PFSK-1 (cell line): ENCODE measurements around the gene ADD2.

Source experiments
- POLR2AphosphoS5 ChIP-seq: IDR thresholded peaks from 2 replicates; pipeline ENCODE4 v1.6.1; 2012; ENCODE audit warnings: low read depth, mild to moderate bottlenecking, control low read depth, low read length, moderate library complexity
- TAF1 ChIP-seq: IDR thresholded peaks from 2 replicates; pipeline ENCODE4 v1.6.1; 2012; ENCODE audit warnings: low read length, control low read depth, borderline replicate concordance; ENCODE audit not compliant: insufficient read depth
- TF ChIP-seq, protein P1 (sequence below), 2 experiments: IDR thresholded peaks; 2 replicates each; pipeline versions ENCODE4 v1.6.1 to v1.8.0; 2011 to 2012; ENCODE audit warnings: low read depth in 2 of 2, low read length in 2 of 2, control low read depth in 1 of 2, inconsistent platforms in 1 of 2, mild to moderate bottlenecking in 1 of 2, moderate library complexity in 1 of 2; ENCODE audit not compliant: insufficient read depth in 1 of 2

DNA sequence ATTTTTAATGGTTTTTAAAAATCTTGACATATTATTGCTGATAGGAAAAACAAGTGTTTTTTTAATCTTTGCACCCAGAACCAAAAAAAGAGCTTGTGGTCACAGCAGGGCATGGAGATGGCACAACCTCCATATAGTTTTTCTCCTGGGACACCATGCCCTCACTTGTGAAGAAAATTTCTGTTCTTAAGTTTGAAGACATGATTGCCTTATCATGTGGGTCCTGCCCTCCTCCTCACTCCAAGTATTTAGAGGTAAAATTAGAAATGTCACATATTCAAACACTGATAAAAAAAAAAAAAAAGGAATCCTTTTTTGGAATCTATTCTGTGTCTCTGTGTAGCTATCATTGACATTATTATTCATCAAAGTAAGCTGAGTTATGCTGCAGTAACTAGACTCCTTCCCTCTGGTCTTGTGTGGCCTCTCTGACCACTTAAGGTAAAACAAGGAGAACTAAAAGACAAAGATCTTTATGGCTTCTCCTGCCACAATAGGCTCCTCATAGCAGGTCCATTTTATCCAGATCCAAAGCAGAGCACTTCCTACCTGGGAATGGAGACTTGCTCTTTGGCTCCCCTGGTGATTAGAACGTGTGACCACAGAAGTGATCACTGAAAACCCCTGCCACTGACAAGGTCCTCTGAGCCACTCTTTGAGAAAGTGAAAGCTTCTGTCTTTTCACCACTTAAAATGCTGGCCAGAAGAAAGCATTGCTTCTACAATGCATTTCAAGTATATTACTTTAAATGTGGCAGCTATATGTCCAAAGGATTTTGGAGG lies 19.8 kb downstream of the ADD2 start:
- no peak for TF ChIP-seq POLR2AphosphoS5
- TF ChIP-seq, protein P1, sequence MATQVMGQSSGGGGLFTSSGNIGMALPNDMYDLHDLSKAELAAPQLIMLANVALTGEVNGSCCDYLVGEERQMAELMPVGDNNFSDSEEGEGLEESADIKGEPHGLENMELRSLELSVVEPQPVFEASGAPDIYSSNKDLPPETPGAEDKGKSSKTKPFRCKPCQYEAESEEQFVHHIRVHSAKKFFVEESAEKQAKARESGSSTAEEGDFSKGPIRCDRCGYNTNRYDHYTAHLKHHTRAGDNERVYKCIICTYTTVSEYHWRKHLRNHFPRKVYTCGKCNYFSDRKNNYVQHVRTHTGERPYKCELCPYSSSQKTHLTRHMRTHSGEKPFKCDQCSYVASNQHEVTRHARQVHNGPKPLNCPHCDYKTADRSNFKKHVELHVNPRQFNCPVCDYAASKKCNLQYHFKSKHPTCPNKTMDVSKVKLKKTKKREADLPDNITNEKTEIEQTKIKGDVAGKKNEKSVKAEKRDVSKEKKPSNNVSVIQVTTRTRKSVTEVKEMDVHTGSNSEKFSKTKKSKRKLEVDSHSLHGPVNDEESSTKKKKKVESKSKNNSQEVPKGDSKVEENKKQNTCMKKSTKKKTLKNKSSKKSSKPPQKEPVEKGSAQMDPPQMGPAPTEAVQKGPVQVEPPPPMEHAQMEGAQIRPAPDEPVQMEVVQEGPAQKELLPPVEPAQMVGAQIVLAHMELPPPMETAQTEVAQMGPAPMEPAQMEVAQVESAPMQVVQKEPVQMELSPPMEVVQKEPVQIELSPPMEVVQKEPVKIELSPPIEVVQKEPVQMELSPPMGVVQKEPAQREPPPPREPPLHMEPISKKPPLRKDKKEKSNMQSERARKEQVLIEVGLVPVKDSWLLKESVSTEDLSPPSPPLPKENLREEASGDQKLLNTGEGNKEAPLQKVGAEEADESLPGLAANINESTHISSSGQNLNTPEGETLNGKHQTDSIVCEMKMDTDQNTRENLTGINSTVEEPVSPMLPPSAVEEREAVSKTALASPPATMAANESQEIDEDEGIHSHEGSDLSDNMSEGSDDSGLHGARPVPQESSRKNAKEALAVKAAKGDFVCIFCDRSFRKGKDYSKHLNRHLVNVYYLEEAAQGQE (IDR thresholded peaks at IDR 0.05; ENCODE audit: insufficient read depth in 1 of 2, low read depth in 2 of 2, low read length in 2 of 2), result no peak
- TF ChIP-seq TAF1, result no peak
